ENCODE measurements around the gene CMSS1.
"Not testable (repeated sequence)": the region's sequence is repeated elsewhere in the genome, so short reads cannot be mapped to it uniquely, and the experiment has no call there.

The CMSS1 gene

GRCh38 chr3:100048248-100048647 lies 230.6 kb downstream of the CMSS1 start:
- no peak overlapping the region for H3K27ac ChIP-seq (ENCODE audit: extremely low read depth, low read depth, low read length)
- H3K9me3 ChIP-seq (ENCODE audit: control insufficient read depth, insufficient read depth, low read depth, low read length): no peaks in the 10 kb centered on the region
- CTCF ChIA-PET: interaction anchor here (1.4 kb wide), 1 partner anchor 9 kb away, joined by 4 read pairs; no protein-coding TSS in a partner anchor
- H3K36me3 ChIP-seq (ENCODE audit: control insufficient read depth in 2 of 2, insufficient read depth in 1 of 2, low read length in 2 of 2): no peaks in the 10 kb centered on the region
- POLR2A ChIA-PET: no interaction called here
- peaks cover 8% of the 10 kb centered on the region; the same call in 1 of the 2 replicates for H3K4me1 ChIP-seq (ENCODE audit: control insufficient read depth, insufficient read depth, low read length)
- H3K4me3 ChIP-seq (ENCODE audit: low read depth, low read length): no peak overlapping the region
- no peak for TF ChIP-seq MYNN (tag by site-specific recombination; IDR thresholded peaks at IDR 0.05; ENCODE audit: borderline replicate concordance)
- TF ChIP-seq SALL2 (tag by site-specific recombination; IDR thresholded peaks at IDR 0.05; ENCODE audit: borderline replicate concordance): no peak
- no peak for TF ChIP-seq HIC1 (tag by site-specific recombination; IDR thresholded peaks at IDR 0.05)
- no peak for TF ChIP-seq ZNF473 (tag by site-specific recombination; IDR thresholded peaks at IDR 0.05)
- no peak for TF ChIP-seq CTCF (tag by site-specific recombination; IDR thresholded peaks at IDR 0.05)
- no peak for TF ChIP-seq ZNF398 (tag by site-specific recombination; IDR thresholded peaks at IDR 0.05)
- no peak for TF ChIP-seq ZNF544 (tag by site-specific recombination; IDR thresholded peaks at IDR 0.05)
- no peak for TF ChIP-seq ZNF302 (tag by site-specific recombination; IDR thresholded peaks at IDR 0.05; ENCODE audit: low read depth)
- no peak for TF ChIP-seq ZFHX2 (tag by site-specific recombination; conservative IDR thresholded peaks at IDR 0.05)
- TF ChIP-seq KLF9 (tag by site-specific recombination; IDR thresholded peaks at IDR 0.05; ENCODE audit: low read depth): no peak

- H3K36me3 ChIP-seq (ENCODE audit: control insufficient read depth in 2 of 2, insufficient read depth in 1 of 2, low read length in 2 of 2); H3K27ac ChIP-seq (ENCODE audit: extremely low read depth, low read depth, low read length); H3K9me3 ChIP-seq (ENCODE audit: control insufficient read depth, insufficient read depth, low read depth, low read length); POLR2A ChIA-PET; CTCF ChIA-PET; H3K4me1 ChIP-seq (ENCODE audit: control insufficient read depth, insufficient read depth, low read length); H3K4me3 ChIP-seq (ENCODE audit: low read depth, low read length): not testable (repeated sequence)
- TF ChIP-seq ZNF146 (tag by site-specific recombination; IDR thresholded peaks at IDR 0.05): peak; percentile 91
Measured at GRCh38 chr3:100051513-100051912, 233.9 kb downstream of the CMSS1 start.

GRCh38 chr3:100053951-100054620 lies 236.4 kb downstream of the CMSS1 start:
- H3K36me3 ChIP-seq (ENCODE audit: control insufficient read depth in 2 of 2, insufficient read depth in 1 of 2, low read length in 2 of 2): no peaks in the 10 kb centered on the region
- no peaks in the 10 kb centered on the region for H3K9me3 ChIP-seq (ENCODE audit: control insufficient read depth, insufficient read depth, low read depth, low read length)
- H3K4me1 ChIP-seq (ENCODE audit: control insufficient read depth, insufficient read depth, low read length): 0 out of 2 replicates have a peak, but pooled peaks cover under 1% of the 10 kb centered on the region
- H3K4me3 ChIP-seq (ENCODE audit: low read depth, low read length): no peak overlapping the region
- ChIA-PET POLR2A (no interaction called here), CTCF (no interaction called here)
- no peak overlapping the region for H3K27ac ChIP-seq (ENCODE audit: extremely low read depth, low read depth, low read length)
- TF ChIP-seq IKZF3 (tag by site-specific recombination; IDR thresholded peaks at IDR 0.05): no peak
- TF ChIP-seq HOXC10 (CRISPR knock-in tag; IDR thresholded peaks at IDR 0.05): no peak
- no peak for TF ChIP-seq SP3 (tag by site-specific recombination; IDR thresholded peaks at IDR 0.05)
- TF ChIP-seq TRIM28 (IDR thresholded peaks at IDR 0.05; ENCODE audit: borderline replicate concordance, low read length): no peak
- TF ChIP-seq SP2 (tag by site-specific recombination; IDR thresholded peaks at IDR 0.05): no peak
- no peak for TF ChIP-seq ZNF48 (tag by site-specific recombination; IDR thresholded peaks at IDR 0.05)
- no peak for TF ChIP-seq ZFP41 (tag by site-specific recombination; IDR thresholded peaks at IDR 0.05; ENCODE audit: borderline replicate concordance)
- no peak for TF ChIP-seq ZNF544 (tag by site-specific recombination; IDR thresholded peaks at IDR 0.05)
- TF ChIP-seq ZBTB26 (tag by site-specific recombination; optimal IDR thresholded peaks at IDR 0.05): no peak
- TF ChIP-seq ZBTB48 (tag by site-specific recombination; IDR thresholded peaks at IDR 0.05): no peak
- no peak for TF ChIP-seq ZNF830 (tag by site-specific recombination; IDR thresholded peaks at IDR 0.05; ENCODE audit: low read depth)
- TF ChIP-seq RBAK (tag by site-specific recombination; IDR thresholded peaks at IDR 0.05): no peak
- no peak for TF ChIP-seq ZNF529 (tag by site-specific recombination; IDR thresholded peaks at IDR 0.05; ENCODE audit: insufficient replicate concordance)
- TF ChIP-seq HOXD13 (CRISPR knock-in tag; IDR thresholded peaks at IDR 0.05; ENCODE audit: borderline replicate concordance): no peak
- TF ChIP-seq ZNF324 (tag by site-specific recombination; IDR thresholded peaks at IDR 0.05): no peak
